ENCODE measurements around the gene FBXL7. TPM values are rescaled to one million over a fixed set of nuclear protein-coding genes. Genes with fewer than 3 reads are reported as not detected.

Gene FBXL7
- total and polyA plus RNA-seq, 2 donors (not counting 1 experiment from before 2014, with no cell fraction given): not detected

GRCh38 chr5:15850536-15850935 lies 350.6 kb downstream of the FBXL7 start:
- H3K9me3 ChIP-seq (ENCODE audit: control extremely low read depth in 1 of 3, control insufficient read depth in 2 of 3, insufficient read depth in 1 of 3, low read length in 2 of 3): peaks cover 0 to 10% (median 0%) of the 10 kb centered on the region in 3 donors
- H3K4me3 ChIP-seq (ENCODE audit: control extremely low read depth in 1 of 5, extremely low read depth in 1 of 5, insufficient read depth in 1 of 5, low read depth in 2 of 5, low read length in 4 of 5): no peak overlapping the region
- H3K27ac Mint-ChIP-seq: no peak overlapping the region
- H3K4me1 Mint-ChIP-seq: no peaks in the 10 kb centered on the region
- H3K36me3 ChIP-seq (replicated peaks in 1 of 2; ENCODE audit: control extremely low read depth in 1 of 2, control insufficient read depth in 1 of 2, extremely low read depth in 1 of 2, insufficient read depth in 2 of 2, low read length in 1 of 2): no peaks in the 10 kb centered on the region
- ChIA-PET POLR2A (no interaction called here), CTCF (no interaction called here)
- H2AFZ ChIP-seq (ENCODE audit: insufficient read depth, low read depth, low read length, poor library complexity, severe bottlenecking): no peak overlapping the region
- no peak overlapping the region for H3K9ac ChIP-seq (ENCODE audit: low read length)
- H3K79me2 ChIP-seq (ENCODE audit: control insufficient read depth, insufficient read depth, low read length): no peaks in the 10 kb centered on the region
- TF ChIP-seq CTCF (IDR thresholded peaks at IDR 0.05) (no peak), EZH2 (IDR thresholded peaks at IDR 0.05; ENCODE audit: borderline replicate concordance, insufficient read depth, low read depth, low read length, poor library complexity, severe bottlenecking) (no peak)
- no peaks in the 10 kb centered on the region for H4K20me1 ChIP-seq (ENCODE audit: control insufficient read depth, insufficient read depth, low read length, poor library complexity, severe bottlenecking)
- ATAC-seq (ENCODE audit: low read depth): no peak
- DNase-seq: no peak
- H3K4me2 ChIP-seq (replicated peaks; ENCODE audit: low read depth, low read length, poor library complexity, severe bottlenecking): no peak overlapping the region
- H3K9me3 Mint-ChIP-seq (ENCODE audit: insufficient read depth): peaks cover 9% of the 10 kb centered on the region
- H3K4me3 Mint-ChIP-seq: no peak overlapping the region
- no peak overlapping the region for H3K27ac ChIP-seq (ENCODE audit: low read length in 2 of 2)
- no peaks in the 10 kb centered on the region for H3K4me1 ChIP-seq (ENCODE audit: control insufficient read depth in 2 of 2, insufficient read depth in 2 of 2, low read length in 2 of 2)
- 57% methylated on average over 5 of the region's 5 CpGs for WGBS (ENCODE audit: insufficient coverage)
- no peaks in the 10 kb centered on the region for H3K27me3 Mint-ChIP-seq
- intact Hi-C loops (cut with micrococcal nuclease): no loop called here
- no peaks in the 10 kb centered on the region for H3K27me3 ChIP-seq (replicated peaks in 1 of 4; ENCODE audit: control extremely low read depth in 1 of 4, control insufficient read depth in 3 of 4, insufficient read depth in 4 of 4, low read length in 3 of 4)

- Histone ChIP-seq H3K9me3 (ENCODE audit: control extremely low read depth in 1 of 3, control insufficient read depth in 2 of 3, insufficient read depth in 1 of 3, low read length in 2 of 3) (peaks cover 0 to 10% (median 0%) of the 10 kb centered on the region in 3 donors), H3K9ac (ENCODE audit: low read length) (no peak overlapping the region), H3K79me2 (ENCODE audit: control insufficient read depth, insufficient read depth, low read length) (no peaks in the 10 kb centered on the region), H2AFZ (ENCODE audit: insufficient read depth, low read depth, low read length, poor library complexity, severe bottlenecking) (no peak overlapping the region), H3K27ac (ENCODE audit: low read length in 2 of 2) (no peak overlapping the region), H3K27me3 (replicated peaks in 1 of 4; ENCODE audit: control extremely low read depth in 1 of 4, control insufficient read depth in 3 of 4, insufficient read depth in 4 of 4, low read length in 3 of 4) (no peaks in the 10 kb centered on the region), H3K4me3 (ENCODE audit: control extremely low read depth in 1 of 5, extremely low read depth in 1 of 5, insufficient read depth in 1 of 5, low read depth in 2 of 5, low read length in 4 of 5) (no peak overlapping the region), H3K4me1 (ENCODE audit: control insufficient read depth in 2 of 2, insufficient read depth in 2 of 2, low read length in 2 of 2) (no peaks in the 10 kb centered on the region), H3K4me2 (replicated peaks; ENCODE audit: low read depth, low read length, poor library complexity, severe bottlenecking) (no peak overlapping the region), H3K36me3 (replicated peaks in 1 of 2; ENCODE audit: control extremely low read depth in 1 of 2, control insufficient read depth in 1 of 2, extremely low read depth in 1 of 2, insufficient read depth in 2 of 2, low read length in 1 of 2) (no peaks in the 10 kb centered on the region), H4K20me1 (ENCODE audit: control insufficient read depth, insufficient read depth, low read length, poor library complexity, severe bottlenecking) (no peaks in the 10 kb centered on the region)
- TF ChIP-seq CTCF (IDR thresholded peaks at IDR 0.05) (no peak), EZH2 (IDR thresholded peaks at IDR 0.05; ENCODE audit: borderline replicate concordance, insufficient read depth, low read depth, low read length, poor library complexity, severe bottlenecking) (no peak)
- intact Hi-C loops (cut with micrococcal nuclease): no loop called here
- Mint-ChIP-seq H3K27me3 (no peaks in the 10 kb centered on the region), H3K4me1 (no peaks in the 10 kb centered on the region), H3K4me3 (no peak overlapping the region), H3K27ac (no peak overlapping the region), H3K9me3 (ENCODE audit: insufficient read depth) (peaks cover 9% of the 10 kb centered on the region)
- ATAC-seq (ENCODE audit: low read depth): no peak
- ChIA-PET CTCF (no interaction called here), POLR2A (no interaction called here)
- no peak for DNase-seq
- 18% methylated on average over 3 of the region's 6 CpGs for WGBS (ENCODE audit: insufficient coverage)
Observed at GRCh38 chr5:15850939-15851341, 351.0 kb downstream of the FBXL7 start.

Data from B cell (primary cell).